GM12878 (cell line): ENCODE data around the gene SEPHS2.

Experiments used
- BHLHE40 ChIP-seq, 2 experiments: fragments of 450-650 bp in 1 of 2; IDR thresholded peaks; 2 replicates each; pipeline ENCODE4 v1.6.1; 2011 to 2017; ENCODE audit warnings: low read depth in 2 of 2, borderline replicate concordance in 1 of 2, improper control_type of control experiment in 1 of 2, low read length in 1 of 2, mild to moderate bottlenecking in 1 of 2
- CREB1 ChIP-seq: IDR thresholded peaks from 2 replicates; pipeline ENCODE4 v1.6.1; 2012; ENCODE audit warnings: low read depth, mild to moderate bottlenecking, inconsistent platforms
- CTCF ChIP-seq, 3 experiments: IDR thresholded peaks in 2 of 3; conservative IDR thresholded peaks in 1 of 3; 2 replicates each; pipeline ENCODE4 v1.5.1; 2011; ENCODE audit warnings: low read depth in 3 of 3, low read length in 3 of 3, mild to moderate bottlenecking in 3 of 3, control low read depth in 2 of 3, moderate library complexity in 2 of 3, inconsistent platforms in 1 of 3, mixed read lengths in 1 of 3; ENCODE audit not compliant: control insufficient read depth in 2 of 3, insufficient read depth in 1 of 3; ENCODE audit errors: extremely low read depth in 1 of 3
- ELK1 ChIP-seq: IDR thresholded peaks from 2 replicates; pipeline ENCODE4 v1.6.1; 2012; ENCODE audit warnings: low read depth, low read length, improper control_type of control experiment
- IRF5 ChIP-seq: fragments of 450-650 bp; IDR thresholded peaks from 2 replicates; pipeline ENCODE4 v1.6.1; 2017; ENCODE audit warnings: borderline replicate concordance
- POLR2AphosphoS5 ChIP-seq: IDR thresholded peaks from 2 replicates; pipeline ENCODE4 v1.6.1; 2011; ENCODE audit warnings: mild to moderate bottlenecking, low read length, inconsistent platforms
- SIN3A ChIP-seq: IDR thresholded peaks from 2 replicates; pipeline ENCODE4 v1.6.1; 2012; ENCODE audit warnings: low read depth, low read length, improper control_type of control experiment
- TCF7 ChIP-seq: IDR thresholded peaks from 2 replicates; pipeline ENCODE4 v1.6.1; 2014; ENCODE audit warnings: antibody characterized with exemption, borderline replicate concordance
- ZBTB33 ChIP-seq: fragments of 450-650 bp; IDR thresholded peaks from 2 replicates; pipeline ENCODE4 v1.6.1; 2017; ENCODE audit warnings: mild to moderate bottlenecking
- TF ChIP-seq, protein P1 (sequence below): IDR thresholded peaks from 2 replicates; pipeline ENCODE4 v1.6.1; 2011; ENCODE audit warnings: low read depth, mild to moderate bottlenecking, low read length, moderate library complexity, borderline replicate concordance; ENCODE audit errors: extremely low read depth
- TF ChIP-seq, protein P2 (sequence below): IDR thresholded peaks from 2 replicates; pipeline ENCODE4 v1.6.1; 2012; ENCODE audit warnings: low read depth, low read length, improper control_type of control experiment

GRCh38 chr16:30470170-30470512, 24.5 kb upstream of the SEPHS2 start:
- no peak for TF ChIP-seq CREB1
- no peak for TF ChIP-seq IRF5
- TF ChIP-seq, protein P1, sequence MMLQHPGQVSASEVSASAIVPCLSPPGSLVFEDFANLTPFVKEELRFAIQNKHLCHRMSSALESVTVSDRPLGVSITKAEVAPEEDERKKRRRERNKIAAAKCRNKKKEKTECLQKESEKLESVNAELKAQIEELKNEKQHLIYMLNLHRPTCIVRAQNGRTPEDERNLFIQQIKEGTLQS: no peak
- TF ChIP-seq POLR2AphosphoS5: no peak
- no peak for TF ChIP-seq CTCF (IDR thresholded peaks at IDR 0.05 in 2 of 3, conservative IDR thresholded peaks at IDR 0.05 in 1 of 3; ENCODE audit: control insufficient read depth in 2 of 3, extremely low read depth in 1 of 3, insufficient read depth in 1 of 3, low read depth in 3 of 3, low read length in 3 of 3)
- TF ChIP-seq BHLHE40 (IDR thresholded peaks at IDR 0.05; ENCODE audit: borderline replicate concordance in 1 of 2, low read depth in 2 of 2, low read length in 1 of 2): no peak
- TF ChIP-seq TCF7: no peak
- TF ChIP-seq SIN3A: no peak
- TF ChIP-seq, protein P2, sequence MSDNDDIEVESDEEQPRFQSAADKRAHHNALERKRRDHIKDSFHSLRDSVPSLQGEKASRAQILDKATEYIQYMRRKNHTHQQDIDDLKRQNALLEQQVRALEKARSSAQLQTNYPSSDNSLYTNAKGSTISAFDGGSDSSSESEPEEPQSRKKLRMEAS: no peak
- no peak for TF ChIP-seq ZBTB33
- no peak for TF ChIP-seq ELK1
